GM12801 (cell line): Measurements from ENCODE around the gene EIF4B.

Experiments used
- TF ChIP-seq, protein P1 (sequence below): IDR thresholded peaks from one replicate; pipeline ENCODE4 v1.5.1; 2011; ENCODE audit warnings: control low read depth; ENCODE audit not compliant: insufficient read length; ENCODE audit errors: extremely low read depth

Gene EIF4B

DNA sequence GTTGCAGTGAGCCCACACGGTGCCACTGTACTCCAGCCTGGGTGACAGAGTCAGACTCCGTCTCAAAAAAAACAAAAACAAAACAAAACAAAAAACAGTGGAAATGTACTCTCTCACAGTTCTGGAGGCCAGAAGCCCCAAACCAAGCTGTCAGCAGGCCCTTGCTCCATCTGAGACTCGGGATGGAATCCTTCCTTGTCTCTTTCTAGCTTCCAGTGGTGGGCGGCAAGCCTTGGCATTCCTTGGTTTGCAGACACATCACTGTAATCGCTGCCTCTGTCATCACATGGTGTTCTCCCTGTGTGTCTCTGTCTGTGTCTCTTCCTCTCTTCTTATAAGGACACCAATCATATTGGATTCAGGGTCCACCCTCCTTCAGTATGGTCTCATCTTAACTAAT is 50.0 kb downstream of the EIF4B start:
- TF ChIP-seq, protein P1, sequence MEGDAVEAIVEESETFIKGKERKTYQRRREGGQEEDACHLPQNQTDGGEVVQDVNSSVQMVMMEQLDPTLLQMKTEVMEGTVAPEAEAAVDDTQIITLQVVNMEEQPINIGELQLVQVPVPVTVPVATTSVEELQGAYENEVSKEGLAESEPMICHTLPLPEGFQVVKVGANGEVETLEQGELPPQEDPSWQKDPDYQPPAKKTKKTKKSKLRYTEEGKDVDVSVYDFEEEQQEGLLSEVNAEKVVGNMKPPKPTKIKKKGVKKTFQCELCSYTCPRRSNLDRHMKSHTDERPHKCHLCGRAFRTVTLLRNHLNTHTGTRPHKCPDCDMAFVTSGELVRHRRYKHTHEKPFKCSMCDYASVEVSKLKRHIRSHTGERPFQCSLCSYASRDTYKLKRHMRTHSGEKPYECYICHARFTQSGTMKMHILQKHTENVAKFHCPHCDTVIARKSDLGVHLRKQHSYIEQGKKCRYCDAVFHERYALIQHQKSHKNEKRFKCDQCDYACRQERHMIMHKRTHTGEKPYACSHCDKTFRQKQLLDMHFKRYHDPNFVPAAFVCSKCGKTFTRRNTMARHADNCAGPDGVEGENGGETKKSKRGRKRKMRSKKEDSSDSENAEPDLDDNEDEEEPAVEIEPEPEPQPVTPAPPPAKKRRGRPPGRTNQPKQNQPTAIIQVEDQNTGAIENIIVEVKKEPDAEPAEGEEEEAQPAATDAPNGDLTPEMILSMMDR: no peak

DNA sequence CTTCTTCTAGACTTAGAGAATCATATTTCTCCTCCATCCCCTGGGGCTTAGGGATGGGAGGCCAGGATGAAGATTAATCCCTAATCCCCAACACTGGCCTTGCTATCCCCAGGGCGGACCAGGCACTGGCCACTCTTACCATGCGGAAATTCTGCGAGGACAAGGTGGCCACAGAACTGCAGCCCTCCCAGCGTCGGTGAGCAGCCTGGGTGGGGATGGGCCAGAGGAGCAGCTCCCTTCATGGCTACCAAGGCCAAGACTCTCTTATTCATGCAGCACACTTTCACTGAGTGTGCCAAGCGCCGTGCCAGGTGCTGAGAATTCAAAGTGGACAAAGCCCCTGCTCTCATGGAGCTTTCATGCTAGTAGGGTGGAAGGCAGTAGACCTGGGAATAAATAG is 50.6 kb downstream of the EIF4B start:
- TF ChIP-seq, protein P1: no peak

DNA sequence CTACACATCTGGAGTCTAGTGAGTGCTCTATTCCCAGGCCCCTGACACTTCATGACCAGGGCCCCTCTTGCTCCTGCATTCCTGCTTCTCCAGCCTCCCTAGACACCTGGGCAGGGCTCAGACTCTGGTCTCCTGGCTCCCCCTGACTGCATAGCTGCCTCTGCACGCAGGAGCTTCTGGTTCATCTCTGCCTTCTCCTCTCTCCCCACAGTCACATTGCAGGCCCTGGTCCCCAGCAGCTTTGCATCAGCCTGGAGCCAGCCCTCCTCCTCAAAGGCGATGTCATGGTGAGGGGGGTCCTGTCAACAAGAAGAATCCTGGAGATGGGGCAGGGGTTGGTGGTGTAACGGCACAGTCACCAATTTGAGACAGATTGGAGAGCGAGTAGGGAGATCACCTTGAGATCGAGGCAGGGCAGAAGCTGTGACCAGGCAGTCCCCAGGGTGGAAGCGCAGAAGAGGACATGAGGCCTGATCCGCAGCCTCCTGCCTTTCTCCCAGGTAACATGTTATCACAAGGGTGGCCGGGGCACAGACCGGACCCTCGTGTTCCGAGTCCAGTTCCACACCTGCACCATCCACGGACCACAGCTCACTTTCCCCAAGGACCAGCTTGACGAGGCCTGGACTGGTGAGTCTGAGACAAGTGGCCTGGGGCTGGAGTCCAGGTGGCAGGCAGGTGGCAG is 51.7 kb downstream of the EIF4B start:
- TF ChIP-seq, protein P1: no peak

DNA sequence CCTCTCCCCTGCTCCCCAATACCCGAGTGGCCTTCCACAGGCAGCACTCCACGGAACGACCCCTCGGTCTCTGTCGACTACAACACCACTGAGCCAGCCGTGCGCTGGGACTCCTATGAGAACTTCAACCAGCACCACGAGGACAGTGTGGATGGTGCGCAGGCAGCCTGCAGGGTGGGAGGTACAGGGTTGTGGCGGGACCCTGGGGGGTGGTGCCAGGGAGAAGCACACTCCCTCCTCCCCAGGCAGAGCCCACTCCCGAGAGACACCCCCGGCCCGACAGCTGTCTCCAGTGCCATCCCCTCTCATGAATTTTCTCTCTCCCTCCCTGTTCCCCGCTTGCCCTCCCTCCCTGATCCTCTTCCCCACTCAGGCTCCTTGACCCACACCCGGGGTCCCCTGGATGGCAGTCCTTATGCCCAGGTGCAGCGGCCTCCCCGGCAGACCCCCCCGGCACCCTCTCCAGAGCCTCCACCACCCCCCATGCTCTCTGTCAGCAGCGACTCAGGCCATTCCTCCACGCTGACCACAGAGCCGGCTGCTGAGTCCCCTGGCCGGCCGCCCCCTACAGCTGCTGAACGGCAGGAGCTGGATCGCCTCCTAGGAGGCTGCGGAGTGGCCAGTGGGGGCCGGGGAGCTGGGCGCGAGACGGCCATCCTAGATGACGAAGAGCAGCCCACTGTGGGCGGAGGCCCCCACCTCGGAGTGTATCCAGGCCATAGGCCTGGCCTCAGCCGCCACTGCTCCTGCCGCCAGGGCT is 52.6 kb downstream of the EIF4B start:
- TF ChIP-seq, protein P1: no peak

DNA sequence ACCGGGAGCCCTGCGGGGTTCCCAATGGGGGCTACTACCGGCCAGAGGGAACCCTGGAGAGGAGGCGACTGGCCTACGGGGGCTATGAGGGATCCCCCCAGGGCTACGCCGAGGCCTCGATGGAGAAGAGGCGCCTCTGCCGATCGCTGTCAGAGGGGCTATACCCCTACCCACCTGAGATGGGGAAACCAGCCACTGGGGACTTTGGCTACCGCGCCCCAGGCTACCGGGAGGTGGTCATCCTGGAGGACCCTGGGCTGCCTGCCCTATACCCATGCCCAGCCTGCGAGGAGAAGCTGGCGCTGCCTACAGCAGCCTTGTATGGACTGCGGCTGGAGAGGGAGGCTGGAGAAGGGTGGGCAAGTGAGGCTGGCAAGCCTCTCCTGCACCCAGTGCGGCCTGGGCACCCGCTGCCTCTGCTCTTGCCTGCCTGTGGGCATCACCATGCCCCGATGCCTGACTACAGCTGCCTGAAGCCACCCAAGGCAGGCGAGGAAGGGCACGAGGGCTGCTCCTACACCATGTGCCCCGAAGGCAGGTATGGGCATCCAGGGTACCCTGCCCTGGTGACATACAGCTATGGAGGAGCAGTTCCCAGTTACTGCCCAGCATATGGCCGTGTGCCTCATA is 53.3 kb downstream of the EIF4B start:
- TF ChIP-seq, protein P1: no peak

DNA sequence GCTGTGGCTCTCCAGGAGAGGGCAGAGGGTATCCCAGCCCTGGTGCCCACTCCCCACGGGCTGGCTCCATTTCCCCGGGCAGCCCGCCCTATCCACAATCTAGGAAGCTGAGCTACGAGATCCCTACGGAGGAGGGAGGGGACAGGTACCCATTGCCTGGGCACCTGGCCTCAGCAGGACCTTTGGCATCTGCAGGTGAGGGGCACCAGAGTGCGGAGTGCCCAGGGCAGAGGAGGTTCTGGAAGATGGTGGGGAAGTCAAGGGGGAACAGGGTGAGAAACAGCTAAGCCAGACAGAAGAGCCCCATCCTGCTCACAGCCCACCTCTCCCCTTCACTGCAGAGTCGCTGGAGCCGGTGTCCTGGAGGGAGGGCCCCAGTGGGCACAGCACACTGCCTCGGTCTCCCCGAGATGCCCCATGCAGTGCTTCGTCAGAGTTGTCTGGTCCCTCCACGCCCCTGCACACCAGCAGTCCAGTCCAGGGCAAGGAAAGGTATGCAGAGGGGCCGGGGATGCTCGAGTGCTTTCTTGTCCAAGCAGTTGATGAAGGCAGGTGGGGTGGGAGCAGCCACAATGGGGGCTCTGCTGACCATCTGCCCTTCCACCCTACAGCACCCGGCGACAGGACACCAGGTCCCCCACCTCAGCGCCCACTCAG is 53.9 kb downstream of the EIF4B start:
- TF ChIP-seq, protein P1: no peak

DNA sequence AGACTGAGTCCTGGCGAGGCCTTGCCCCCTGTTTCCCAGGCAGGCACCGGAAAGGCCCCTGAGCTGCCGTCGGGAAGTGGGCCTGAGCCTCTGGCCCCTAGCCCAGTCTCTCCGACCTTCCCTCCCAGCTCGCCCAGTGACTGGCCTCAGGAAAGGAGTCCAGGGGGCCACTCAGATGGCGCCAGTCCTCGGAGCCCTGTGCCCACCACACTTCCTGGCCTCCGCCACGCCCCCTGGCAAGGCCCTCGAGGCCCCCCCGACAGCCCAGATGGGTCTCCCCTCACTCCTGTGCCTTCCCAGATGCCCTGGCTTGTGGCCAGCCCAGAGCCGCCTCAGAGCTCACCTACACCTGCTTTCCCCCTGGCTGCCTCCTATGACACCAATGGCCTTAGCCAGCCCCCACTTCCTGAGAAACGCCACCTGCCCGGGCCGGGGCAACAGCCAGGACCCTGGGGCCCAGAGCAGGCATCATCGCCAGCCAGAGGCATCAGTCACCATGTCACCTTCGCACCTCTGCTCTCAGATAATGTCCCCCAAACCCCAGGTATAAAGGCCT is 54.5 kb downstream of the EIF4B start:
- TF ChIP-seq, protein P1: no peak
